HG03520 (cell line): ENCODE results near the gene FGA.

Source experiments
- ATAC-seq: cut with Tn5 transposase; IDR thresholded peaks from one replicate; pipeline ENCODE4 v1.9.1; 2021; ENCODE audit warnings: mild to moderate bottlenecking, moderate library complexity; ENCODE audit not compliant: unreplicated experiment

FGA gene

DNA sequence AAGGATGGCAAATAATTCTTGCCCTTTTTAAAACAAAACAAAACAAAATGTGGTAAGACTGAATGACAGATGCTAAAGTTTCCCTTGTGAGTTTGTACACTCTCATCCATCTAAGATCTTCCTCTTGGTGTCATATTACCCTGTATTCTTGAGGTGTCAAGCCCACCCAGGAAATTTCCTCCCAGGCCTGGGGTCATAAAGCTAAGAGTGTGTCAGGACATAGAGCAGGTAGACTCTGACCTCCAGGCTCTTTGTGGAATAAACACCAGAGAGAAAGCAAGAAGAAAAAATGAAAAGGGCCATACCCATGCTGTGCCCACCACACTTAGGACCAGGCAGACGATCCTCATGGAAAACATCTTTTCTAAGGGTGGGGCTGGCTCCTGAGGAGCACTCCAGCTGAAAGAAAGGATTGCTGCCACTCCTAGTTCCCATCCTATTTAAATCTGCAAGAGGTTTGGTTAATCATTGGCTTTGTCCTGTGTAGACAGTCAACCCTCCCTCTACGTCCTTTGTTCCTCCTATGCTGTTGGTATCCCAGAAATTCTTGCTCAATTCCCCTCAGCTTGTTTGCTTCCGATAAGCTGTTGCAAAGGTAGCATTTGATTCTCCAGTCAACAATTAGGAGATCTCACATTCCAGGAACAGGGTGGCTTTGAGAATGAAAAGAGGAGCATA, at the start of gene FGA:
FGA (minus strand) TSS at position 414 of the 678 bp plus-strand sequence; CDS start at position 359, 55 bp downstream.
- ATAC-seq, result no peak

DNA sequence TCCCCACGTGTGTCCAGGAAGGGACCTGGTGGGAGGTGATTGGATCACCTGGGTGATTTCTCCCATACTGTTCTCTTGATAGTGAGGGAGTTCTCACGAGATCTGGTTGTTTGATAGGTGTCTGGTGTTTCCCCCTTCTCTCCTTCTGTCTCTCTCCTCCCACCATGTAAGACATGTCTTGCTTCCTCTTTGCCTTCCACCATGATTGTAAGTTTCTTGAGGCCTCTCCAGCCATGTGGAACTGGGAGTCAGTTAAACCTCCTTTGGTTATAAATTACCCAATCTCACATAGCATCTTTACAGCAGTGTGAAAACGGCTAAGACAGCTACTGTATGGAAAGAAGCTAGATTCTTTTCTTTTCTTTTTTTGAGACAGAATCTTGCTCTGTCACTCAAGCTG, 43.5 kb upstream of the FGA start:
- ATAC-seq, result peak; percentile 40

DNA sequence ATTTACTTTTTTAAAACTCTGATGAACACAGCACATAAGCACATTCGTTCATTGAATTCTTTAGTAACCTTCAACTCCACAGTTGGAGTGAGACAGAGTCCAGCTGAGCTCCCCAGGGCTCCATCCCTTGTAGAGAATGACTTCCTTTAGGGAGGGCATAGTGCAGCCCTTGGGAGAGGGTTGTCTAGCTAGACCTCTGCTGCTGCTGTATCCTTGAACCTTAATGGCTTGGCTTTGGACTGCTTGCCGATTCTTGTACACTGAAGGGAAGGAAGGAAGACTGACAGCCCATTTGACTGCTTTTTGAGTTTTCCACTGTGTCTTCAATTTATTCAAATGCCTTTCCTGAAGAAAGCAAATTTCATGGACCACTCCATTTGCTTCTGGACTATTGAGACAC, 41.3 kb upstream of the FGA start:
- ATAC-seq, result no peak

DNA sequence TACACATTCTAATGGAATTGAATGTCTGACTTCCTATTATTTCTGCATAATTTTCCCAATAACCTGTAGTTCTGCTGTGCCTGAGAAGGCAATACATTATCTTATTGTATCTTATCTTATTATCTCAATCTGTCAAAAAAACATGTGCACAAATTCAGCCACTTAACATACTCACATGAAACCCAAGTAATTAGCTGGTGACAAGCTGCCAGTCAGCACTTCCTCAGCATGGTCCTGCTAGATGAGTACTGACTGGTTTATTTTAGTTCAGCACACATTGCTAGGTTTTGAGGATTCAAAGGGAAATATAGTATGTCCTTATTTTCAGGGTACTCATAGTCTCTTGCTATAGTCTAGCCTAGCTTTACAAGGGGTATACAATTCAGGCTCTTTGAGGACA, 39.8 kb upstream of the FGA start:
- ATAC-seq, result no peak

DNA sequence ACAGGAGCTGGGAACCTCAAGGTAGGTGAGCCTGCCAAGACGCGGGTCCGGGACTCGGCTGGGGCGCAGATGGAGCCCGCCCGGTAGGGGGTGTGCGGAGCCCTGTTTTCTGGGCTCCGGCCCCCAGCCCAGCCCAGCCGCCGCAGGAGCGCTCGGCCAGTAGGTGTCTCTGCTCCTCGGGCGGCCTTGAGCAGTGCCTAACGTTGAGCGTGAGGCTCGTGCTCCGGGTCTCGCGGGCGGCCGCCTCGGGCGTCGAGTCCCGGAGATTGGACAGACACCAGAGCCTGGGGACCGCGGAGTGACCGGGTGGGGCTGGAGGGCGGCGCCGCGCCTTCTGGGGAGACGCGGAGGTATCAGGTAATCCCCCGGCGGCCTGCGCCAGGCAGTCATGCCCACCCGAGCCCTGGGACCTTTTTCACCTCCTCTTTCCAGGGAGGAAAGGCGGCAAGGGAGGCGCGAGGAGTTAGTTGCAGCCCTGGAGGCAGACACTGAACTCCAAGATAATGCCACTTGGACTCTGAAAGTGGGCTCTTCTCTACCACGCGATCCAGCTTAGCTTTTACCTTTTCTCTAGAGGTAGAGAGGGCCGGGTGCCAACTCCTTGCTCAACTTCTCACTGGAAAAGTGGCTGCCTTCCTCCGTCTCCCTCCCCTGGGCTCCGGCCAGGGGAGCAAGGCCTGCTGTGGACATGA, 36.4 kb upstream of the FGA start:
- ATAC-seq, result peak; percentile 97

DNA sequence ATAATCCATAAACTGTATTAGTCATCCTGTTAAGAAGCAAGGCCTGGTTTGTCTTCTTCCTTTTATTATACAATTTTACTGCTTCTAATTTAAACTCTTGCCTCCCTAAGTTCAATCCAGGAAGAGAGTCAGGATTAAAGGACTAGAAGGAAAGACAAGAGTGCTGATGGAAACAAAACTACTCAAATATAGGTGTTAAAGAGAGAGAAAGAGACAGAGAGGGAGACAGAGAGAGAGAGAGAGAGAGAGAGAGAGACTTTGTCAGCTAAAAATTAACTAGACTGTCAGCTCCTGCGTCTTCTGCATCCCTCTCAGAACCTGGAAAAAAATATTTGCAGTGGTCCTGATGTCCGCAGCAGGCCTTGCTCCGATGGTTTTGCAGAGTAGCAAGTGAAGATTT, 35.4 kb upstream of the FGA start:
- no peak for ATAC-seq

DNA sequence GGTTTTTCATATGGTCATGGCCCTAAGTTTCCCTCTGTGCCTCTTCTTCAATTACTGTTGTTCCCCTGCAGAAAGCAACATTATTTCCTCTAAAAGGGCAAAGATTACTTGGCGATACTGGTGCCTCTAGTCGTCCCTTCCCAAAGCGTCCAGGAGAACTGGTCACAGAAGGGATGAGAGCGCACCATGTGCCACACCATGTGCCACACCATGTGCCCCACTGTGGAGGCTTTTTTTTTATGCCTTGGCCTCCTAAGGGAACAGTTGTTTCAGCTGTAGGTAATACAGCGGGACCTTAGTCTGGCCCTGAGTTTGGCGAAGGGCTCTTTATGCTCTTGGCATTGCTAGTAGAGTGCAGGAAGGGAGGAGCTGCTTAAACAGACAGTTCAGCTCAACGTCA, 33.5 kb upstream of the FGA start:
- ATAC-seq, result no peak

DNA sequence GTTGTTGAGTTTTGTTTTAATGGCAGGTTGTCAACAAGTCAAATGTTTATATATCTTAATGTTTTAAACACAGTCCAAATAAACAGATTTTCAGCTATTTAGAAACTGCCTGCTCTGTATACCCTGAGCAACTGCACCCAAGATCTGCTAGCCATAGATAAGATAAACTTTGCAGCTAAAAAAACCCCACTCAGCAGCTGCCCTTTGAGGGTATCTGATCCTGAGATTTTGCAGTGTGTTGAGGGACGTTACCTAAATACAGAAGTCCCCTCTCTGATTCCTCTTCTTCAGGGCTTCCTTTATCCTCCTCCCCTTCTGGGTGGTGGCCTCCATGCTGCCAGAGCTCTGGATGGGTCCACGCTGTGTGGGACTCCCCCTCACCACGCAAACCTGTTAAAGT, 32.9 kb upstream of the FGA start:
- ATAC-seq, result no peak

DNA sequence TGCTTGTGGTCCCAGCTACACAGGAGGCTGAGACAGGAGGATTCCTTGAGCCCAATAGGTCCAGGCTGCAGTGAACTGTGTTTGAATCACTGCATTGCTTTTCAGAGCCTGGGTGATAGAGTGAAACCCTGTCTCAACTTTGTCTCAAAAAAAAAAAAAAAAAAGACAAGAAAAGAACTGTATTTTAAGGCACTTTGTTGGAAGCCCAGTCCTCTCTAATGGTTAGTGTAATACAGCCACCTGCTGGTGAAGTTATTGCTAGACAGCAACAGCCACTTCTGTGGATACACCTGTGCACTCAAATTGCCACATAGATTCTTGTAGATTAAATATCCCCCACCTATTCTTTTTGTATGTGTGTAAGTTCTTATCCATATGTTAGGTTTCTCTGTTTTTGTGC, 32.1 kb upstream of the FGA start:
- peak; percentile 40 for ATAC-seq

DNA sequence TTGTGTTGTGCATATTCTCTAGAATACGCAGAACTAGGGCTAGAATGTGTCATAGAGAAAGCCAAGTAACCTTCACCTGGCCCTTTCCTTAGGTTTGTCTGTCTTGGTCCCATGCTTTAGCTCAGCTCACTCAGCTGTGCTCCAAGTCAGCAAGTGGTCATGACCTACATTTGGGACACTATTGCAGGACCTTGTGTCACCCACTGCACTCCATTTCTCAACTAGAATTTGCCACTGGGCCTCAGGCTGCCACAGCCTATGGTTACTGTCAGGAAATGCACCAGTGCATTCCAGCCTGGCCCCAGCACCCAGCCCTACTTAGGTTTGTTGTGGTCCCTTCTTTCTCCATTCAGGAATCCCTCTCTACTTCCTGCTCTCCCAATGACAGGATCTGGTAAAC, 29.6 kb upstream of the FGA start:
- no peak for ATAC-seq

DNA sequence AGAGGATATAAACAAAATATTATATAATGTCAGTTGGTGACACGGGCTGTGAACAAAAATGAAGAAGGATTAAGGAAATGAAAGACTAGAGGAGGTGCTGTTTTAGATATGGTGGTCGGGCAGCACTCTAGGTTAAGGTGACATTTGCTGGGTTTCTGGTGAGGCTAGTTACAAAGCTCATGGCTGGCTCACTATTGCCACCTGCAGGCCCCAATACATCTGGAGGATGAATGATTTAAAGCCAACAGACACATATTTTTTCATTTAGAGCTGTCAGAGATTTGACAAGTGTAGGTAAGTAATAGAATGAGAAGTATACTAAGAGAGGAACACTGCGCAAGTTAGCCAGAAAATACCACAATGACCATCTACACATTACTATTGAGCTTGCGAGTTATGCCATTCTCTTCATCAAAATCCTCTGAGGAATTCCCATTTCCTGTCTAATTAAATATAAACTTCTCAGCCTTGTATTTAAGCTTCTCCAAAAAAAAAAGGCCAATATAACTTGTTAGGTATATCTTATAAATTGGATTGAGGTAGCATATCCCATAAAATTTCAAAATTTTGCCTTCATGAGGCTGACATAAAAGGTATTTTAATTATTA, 28.3 kb upstream of the FGA start:
- ATAC-seq, result peak; percentile 78

DNA sequence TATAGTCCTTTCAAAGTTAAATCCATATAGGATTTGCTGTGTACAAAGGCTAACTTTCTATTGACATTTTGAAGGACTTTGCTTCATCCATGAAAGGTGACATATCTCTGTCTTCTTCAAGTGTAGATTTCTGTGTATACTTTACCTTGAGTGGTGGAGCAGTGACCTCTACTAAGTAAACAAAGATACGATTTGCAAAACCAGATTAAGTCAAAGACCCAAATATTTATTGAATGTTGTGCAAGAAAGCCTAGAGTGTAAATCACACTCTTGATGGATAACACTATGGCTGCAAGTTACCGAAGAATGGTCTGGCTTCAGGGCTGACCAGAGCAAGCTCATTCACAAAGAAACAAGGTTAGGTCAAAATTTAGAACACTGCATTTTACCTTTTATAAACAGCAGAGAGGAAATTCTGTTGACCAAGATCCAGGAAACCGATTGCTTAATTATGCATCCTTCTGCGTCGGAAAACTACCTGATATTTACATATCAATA, 27.3 kb upstream of the FGA start:
- no peak for ATAC-seq

DNA sequence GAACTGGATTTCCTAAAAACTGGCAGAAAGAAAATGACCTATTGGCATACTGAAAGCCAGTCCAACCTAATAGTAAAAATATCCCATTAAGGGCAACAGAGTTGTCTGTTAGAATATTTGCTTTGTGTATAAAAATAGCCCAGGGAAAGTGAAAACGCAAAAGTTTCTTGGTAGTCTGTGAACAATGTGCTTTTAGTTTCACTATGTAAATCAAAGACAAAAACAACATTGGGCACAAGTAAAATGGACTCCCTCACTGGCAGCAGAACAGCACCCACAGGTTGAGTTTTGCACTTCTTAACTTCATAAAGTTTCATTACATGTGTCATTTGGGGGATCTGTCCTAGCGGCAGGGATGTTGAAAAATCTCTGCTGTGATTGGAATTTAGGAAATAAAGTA, 26.2 kb upstream of the FGA start:
- ATAC-seq, result peak; percentile 91

DNA sequence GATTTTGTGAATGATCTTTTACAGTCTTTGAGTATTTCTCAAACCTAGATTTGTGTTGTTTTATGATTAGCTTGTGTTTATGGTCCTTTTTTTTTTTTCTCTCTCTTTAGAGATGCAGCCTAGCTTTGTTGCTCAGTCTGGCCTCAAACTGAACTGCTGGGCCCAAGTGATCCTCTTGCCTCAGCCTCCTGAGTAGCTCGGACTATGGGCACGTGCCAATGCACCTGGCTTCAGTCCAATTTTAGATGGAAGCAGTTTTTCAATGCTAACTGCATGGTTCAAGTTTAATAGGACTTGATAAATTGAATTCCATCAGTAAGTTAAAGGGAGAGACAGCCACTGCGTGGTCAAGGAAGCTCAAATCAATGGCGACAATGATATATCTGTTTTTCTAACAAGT, 25.7 kb upstream of the FGA start:
- ATAC-seq, result no peak

DNA sequence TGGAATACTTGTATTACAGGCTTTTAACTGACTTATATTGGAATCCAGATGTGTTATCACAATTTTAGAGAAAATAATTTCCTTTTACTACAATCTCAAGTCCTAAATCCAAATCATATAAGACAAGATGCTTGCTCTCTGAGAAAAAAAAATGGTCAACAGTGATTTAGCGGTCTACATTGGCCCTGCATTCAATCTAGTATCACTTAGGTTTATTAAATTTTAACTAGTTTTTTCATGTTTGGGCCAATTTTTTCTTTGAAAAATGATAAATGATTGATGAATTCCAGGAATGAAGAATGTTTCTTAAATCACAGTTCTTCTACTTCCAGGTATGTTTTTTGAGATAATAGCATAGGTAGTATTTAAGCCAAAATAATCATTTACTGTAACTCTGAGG, 24.7 kb upstream of the FGA start:
- ATAC-seq, result no peak

DNA sequence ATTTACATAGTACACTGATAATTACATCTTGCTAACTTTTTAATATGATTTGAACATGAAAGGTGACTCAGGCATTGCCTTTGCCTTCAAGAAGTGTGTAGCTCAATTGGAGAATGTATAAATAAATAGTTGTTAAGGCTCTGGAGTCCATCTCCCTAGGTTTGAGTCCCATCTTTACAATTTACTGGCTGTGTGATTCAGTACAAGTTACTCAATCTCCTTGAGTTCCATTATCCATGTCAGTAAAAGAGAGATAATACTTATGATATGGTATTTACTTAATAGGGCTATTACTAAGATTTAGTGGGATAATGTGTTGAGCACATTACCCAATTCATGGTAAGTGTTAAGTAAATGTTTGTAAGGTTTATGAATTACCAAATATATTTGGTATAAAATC, 23.8 kb upstream of the FGA start:
- ATAC-seq, result no peak

DNA sequence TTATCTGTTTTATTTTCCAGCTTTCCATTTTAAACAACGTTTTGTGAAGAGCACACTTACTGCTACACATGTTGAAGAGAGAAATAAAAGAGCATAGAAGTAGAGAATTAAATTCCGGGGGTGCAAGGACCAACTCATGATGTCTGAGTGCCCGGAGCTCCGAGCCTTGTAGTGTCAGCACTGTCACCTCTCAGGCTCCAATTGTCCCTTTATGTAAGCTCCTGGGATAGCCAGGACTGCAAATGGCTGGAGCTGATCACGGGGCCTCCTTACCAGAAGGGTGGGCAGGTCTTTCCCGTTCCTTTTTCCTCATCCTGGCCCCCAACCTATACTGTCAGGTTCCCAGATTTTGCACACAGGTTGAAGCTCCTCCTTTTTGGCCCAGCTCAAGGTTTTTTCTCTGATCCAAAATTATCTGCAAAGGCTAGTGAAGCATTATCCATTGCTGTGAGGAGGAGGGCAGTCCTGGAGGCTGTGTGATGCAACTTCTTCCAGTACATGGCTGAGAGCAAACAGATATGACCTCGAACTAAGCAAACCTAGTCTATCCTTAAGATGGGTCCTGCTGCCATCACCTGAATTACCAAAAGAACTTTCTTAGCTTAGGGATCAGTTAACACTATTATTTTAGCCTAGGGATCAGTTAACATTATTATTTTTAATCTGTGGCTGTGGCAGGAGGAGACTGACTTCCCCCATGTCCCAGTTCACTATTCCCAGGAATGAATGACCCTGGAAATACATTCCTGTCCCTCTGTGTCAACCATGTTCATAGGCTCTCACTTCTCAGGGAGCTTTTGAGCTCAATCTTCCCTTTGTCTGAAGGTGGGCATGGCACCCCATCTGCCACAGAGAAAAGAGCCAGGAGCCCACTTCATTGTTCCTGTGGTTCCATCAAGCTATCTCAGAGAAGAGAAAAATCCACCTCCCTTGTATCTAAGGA, 22.2 kb upstream of the FGA start, which contains the start of gene FGG:
FGG (minus strand) TSS at position 185 of the 943 bp plus-strand sequence; CDS start at position 138, 47 bp downstream.
- no peak for ATAC-seq

DNA sequence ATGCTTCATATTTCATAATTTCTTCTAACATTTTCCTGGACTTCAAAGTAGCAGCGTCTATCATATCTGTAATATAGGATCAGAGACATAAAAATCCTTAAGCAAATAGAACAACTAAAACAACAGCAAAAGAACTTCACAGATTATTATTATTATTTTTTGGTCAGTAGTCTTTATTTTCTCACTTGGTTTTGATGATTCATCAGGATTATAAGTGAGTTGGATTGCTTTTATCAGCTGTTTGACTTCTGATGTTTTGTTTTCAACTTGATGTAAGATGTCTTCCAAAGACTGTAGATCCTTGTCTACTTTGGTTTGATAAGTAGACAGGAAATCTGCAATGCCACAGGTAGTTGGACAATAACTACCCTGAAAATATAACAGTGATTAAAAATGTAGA, 21.3 kb upstream of the FGA start:
- no peak for ATAC-seq

DNA sequence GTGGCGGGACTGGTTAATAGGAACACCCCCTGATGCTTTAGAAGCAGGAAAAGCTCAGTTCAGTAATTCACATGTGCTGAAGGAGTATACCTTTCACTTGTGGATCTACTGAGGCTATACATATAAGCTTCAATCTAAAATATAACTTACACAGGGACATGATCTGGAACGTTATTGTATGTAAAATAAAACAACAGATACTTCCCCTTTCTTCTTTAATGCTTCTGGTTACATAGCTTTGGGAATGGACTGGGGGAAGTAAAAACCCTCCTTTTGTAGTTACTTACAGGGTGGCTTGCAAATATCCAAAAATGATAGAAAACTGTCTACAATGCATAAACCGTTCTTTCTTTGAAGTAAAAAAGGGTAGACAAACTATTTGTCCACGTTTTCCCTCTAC, 20.0 kb upstream of the FGA start:
- ATAC-seq, result no peak

DNA sequence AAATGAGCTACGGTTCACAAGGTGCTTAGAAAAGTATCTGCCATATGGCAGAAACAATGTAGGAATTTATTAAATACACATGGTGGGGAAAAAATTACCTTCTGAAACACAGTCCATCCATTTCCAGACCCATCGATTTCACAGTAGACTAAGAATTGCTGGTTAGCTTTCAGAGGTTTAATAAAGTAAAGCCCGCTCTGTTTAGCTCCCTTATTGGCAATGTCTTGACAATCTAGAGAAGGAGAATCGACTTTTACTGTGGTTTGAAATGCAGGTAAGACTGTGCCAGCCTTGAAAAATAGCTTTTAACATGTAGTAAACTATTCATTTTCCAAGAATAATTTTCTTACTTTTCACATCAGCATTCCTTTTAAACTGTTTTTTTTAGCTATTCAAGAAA, 19.0 kb upstream of the FGA start:
- ATAC-seq, result no peak
